ENCODE data around the gene ISY1.
"Not testable (repeated sequence)": the region's sequence is repeated elsewhere in the genome, so short reads cannot be mapped to it uniquely, and the experiment has no call there.

The ISY1 gene

DNA sequence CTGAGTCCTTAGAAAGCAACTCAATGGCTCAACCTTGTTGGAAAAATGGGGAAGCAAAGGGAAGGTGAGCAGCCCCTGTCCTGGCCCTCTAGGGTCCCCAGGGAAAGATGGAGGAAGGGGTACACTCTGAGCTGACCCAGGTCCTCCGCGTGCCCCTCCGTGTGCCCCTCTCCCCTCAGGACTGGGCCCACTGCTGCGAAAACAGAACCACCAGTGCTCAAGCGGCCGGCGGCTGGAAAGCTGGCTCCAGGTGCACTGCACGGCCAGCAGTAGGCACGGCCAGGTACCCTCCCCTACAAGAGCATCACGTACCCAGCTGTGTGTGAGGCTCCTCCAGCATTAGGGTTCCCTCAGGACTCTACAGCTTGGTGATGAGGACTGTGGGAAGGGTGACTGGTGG, 65.6 kb downstream of the ISY1 start:
- in situ Hi-C loops (cut with MboI; ENCODE audit: low sequenced_read_pairs) = no loop called here

- in situ Hi-C loops (cut with MboI; ENCODE audit: low sequenced_read_pairs) = not testable (repeated sequence)
These were observed 72.6 kb downstream of the ISY1 start for GRCh38 chr3:129088312-129088711.

GRCh38 chr3:129087904-129088303, 73.0 kb downstream of the ISY1 start:
- in situ Hi-C loops (cut with MboI; ENCODE audit: low sequenced_read_pairs) = not testable (repeated sequence)

DNA sequence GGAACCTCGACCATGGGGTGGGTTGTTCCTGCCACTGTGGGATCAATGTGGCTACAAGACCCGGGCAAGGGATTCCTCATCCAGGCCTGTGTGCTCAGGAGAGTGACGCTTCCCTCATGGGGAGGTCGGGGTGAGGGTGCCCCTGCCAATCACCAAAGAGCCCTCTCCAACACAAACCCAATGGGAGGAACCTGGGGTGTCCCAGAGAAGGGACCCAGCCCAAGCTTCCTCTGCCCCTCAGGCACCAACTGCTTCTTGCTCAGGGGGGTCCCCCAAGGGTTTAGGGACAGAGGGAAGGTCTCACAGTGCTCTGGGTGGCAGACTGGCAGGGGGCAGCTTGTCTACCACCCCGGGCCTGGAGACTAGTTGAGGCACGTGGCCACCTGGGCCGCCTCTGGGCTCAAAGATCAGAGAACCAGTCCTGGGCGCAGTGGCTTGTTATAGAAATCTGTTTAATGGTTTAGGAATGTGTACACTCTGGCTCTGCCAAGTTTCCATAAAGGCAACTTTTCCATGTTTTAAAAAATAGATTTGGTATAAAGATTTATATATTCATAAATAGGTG, 73.6 kb downstream of the ISY1 start:
- in situ Hi-C loops (cut with MboI; ENCODE audit: low sequenced_read_pairs) = no loop called here

GRCh38 chr3:129085818-129086217, 75.0 kb downstream of the ISY1 start:
- in situ Hi-C loops (cut with MboI; ENCODE audit: low sequenced_read_pairs) = no loop called here

DNA sequence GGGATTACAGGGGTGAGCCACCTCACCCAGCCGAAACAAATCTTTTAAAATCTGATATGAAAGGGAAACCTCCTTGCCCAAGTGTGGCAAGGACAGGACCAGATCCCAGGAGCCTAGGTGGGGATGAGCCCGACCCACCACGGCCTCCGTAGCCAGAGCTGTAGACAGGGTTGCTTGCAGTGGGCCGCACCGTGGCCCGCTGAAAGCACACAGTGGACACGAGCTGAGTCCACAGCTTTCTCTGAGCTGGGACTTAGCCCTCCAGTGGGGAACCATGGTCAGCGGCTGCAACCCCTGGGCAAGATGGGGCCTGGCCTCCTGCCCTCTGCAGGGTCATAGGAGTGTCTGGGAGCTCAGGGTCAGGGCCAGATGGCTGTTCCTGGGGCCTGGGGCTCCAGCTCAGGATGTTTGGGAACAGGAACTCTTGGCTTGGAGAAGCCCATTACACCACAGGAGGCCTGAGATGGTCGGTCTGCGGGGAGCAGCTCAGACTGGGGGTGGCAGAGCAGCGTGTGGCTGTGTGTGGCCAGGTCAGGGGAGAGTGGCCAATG, 75.6 kb downstream of the ISY1 start:
- in situ Hi-C loops (cut with MboI; ENCODE audit: low sequenced_read_pairs) = no loop called here

GRCh38 chr3:129084501-129084900, 76.4 kb downstream of the ISY1 start:
- in situ Hi-C loops (cut with MboI; ENCODE audit: low sequenced_read_pairs) = no loop called here

DNA sequence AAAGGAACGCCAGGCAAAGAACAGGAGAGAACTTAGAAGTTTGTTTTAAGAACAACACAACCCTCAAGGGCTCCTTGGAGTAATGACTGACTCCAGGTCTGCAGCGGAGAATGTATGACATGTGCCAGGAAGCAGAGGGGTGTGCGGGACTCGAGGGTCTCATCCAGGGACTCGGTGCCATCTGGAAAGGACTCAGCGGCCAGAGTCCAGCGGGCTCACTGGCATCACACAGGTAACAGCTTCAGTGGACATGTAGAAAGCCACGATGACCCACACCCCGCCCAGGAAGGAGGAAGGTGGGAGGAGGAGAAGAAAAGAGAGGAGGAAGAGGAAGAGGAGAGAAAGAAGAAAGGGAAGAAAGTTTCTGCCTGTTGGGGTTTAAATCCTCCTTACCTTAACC, 78.8 kb downstream of the ISY1 start:
- in situ Hi-C loops (cut with MboI; ENCODE audit: low sequenced_read_pairs) = no loop called here

DNA sequence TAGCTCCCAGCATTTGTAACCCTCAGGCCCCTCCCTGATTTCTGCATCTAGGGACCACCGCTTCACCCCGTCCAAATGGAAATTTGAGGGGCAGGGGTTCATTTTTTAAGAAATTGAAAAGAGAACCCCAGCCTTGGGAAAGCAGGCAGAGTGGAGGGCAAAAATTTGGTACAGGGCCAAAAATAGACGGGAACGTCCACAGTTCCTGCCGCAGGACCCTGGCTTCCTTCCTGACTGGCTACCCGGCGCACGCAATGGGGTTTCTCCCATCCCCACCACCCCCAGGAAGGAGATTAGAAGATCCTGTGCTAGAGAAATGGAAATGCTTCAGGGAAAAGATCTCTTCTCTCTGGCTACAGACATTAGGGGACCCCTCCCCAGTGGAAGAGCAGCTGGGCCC, 79.4 kb downstream of the ISY1 start:
- in situ Hi-C loops (cut with MboI; ENCODE audit: low sequenced_read_pairs) = no loop called here

- in situ Hi-C loops (cut with MboI; ENCODE audit: low sequenced_read_pairs) = no loop called here
These were observed 82.4 kb downstream of the ISY1 start for GRCh38 chr3:129078510-129078909.

Data from HL-60/S4 (cell line).